Endothelial cell of umbilical vein (primary cell): ENCODE data around the gene KASH5. TPM values are rescaled to one million over a fixed set of nuclear protein-coding genes. Genes with fewer than 3 reads are reported as not detected.

Experiments
- BruUV-seq: library from RNA; stranded (reverse); fragments of 400-500 nt; replicated peaks from 2 replicates; lab custom pipeline; 2021; lab: Mats Ljungman, UMichigan
- CTCF ChIA-PET: fragments of 300-600, 350-600 bp; sonication (Branson Sonifier 250); formaldehyde crosslinking; loops from one replicate; lab custom pipeline; 2021; ENCODE audit warnings: antibody characterized with exemption, inconsistent platforms; lab: Charles Lee
- POLR2A ChIA-PET: fragments of 300-600, 350-600 bp; sonication (Branson Sonifier 250); formaldehyde crosslinking; loops from one replicate; lab custom pipeline; 2021; ENCODE audit warnings: antibody characterized with exemption, inconsistent platforms; lab: Charles Lee
- DNase-seq: peaks from one replicate; pipeline ENCODE4 v3.0.0-alpha.2; 2011; ENCODE audit warnings: low read depth, low spot score
- FAIRE-seq: peaks from 2 replicates; lab custom pipeline; 2011; peaks lifted over from hg19 to GRCh38; lab: Jason Lieb, UNC
- H2AFZ ChIP-seq: 2 replicates; pipeline ENCODE4 v1.6.0; 2012; ENCODE audit warnings: low read depth, low read length, control low read depth, inconsistent platforms
- H3K27ac ChIP-seq: 2 replicates; pipeline ENCODE4 v1.5.1; 2011; ENCODE audit warnings: low read depth, mild to moderate bottlenecking, control low read depth, low read length, moderate library complexity; ENCODE audit not compliant: insufficient read depth
- H3K27me3 ChIP-seq, 2 experiments: 2 replicates each; pipeline versions ENCODE4 v1.6.0 to v1.6.1; 2011; ENCODE audit warnings: low read length in 2 of 2, mixed read lengths in 1 of 2; ENCODE audit not compliant: control insufficient read depth in 2 of 2, insufficient read depth in 2 of 2
- H3K36me3 ChIP-seq, 2 experiments: 2 replicates in 1 of 2; 3 replicates in 1 of 2; pipeline ENCODE4 v1.5.1; 2011; ENCODE audit warnings: low read length in 2 of 2, mild to moderate bottlenecking in 1 of 2, moderate library complexity in 1 of 2; ENCODE audit not compliant: control insufficient read depth in 2 of 2, insufficient read depth in 2 of 2; ENCODE audit errors: extremely low read depth in 1 of 2
- H3K4me1 ChIP-seq: 3 replicates; pipeline ENCODE4 v1.5.1; 2011; ENCODE audit warnings: mild to moderate bottlenecking, low read length; ENCODE audit not compliant: control insufficient read depth, insufficient read depth; ENCODE audit errors: extremely low read depth
- H3K4me2 ChIP-seq: 2 replicates; pipeline ENCODE4 v1.6.1; 2011; ENCODE audit warnings: low read length, control low read depth, mixed read lengths; ENCODE audit not compliant: insufficient read depth
- H3K4me3 ChIP-seq, 3 experiments: fragments of 200-600 bp in 1 of 3; sonication (generic), shearing (Covaris generic) in 1 of 3; replicated peaks in 1 of 3; 2 replicates each; pipeline ENCODE4 v1.5.1; 2011 to 2016; ENCODE audit warnings: control low read depth in 3 of 3, low read length in 3 of 3, mild to moderate bottlenecking in 2 of 3, inconsistent platforms in 1 of 3, low read depth in 1 of 3, moderate library complexity in 1 of 3; ENCODE audit not compliant: insufficient read depth in 1 of 3
- H3K79me2 ChIP-seq: 2 replicates; pipeline ENCODE4 v1.6.0; 2012; ENCODE audit warnings: low read length, inconsistent platforms; ENCODE audit not compliant: control insufficient read depth, insufficient read depth
- H3K9ac ChIP-seq: replicated peaks from 2 replicates; pipeline ENCODE3; 2011; ENCODE audit warnings: low read length, control low read depth; ENCODE audit not compliant: insufficient read depth; ENCODE audit errors: extremely low read depth
- H3K9me1 ChIP-seq: replicated peaks from 3 replicates; pipeline ENCODE4 v1.6.0; 2011; ENCODE audit warnings: mild to moderate bottlenecking, low read length; ENCODE audit not compliant: control insufficient read depth, insufficient read depth; ENCODE audit errors: extremely low read depth
- H3K9me3 ChIP-seq: replicated peaks from 2 replicates; pipeline ENCODE4 v1.5.1; 2012; ENCODE audit warnings: low read length, inconsistent platforms; ENCODE audit not compliant: control insufficient read depth, insufficient read depth
- H4K20me1 ChIP-seq: replicated peaks from 2 replicates; pipeline ENCODE3; 2011; ENCODE audit warnings: mild to moderate bottlenecking, low read length; ENCODE audit not compliant: control insufficient read depth, insufficient read depth; ENCODE audit errors: extremely low read depth
- EZH2 ChIP-seq: IDR thresholded peaks from 2 replicates; pipeline ENCODE4 v1.6.1; 2012; ENCODE audit warnings: borderline replicate concordance, low read depth, mild to moderate bottlenecking, moderate library complexity, low read length, inconsistent platforms; ENCODE audit not compliant: severe bottlenecking
- FOS ChIP-seq: IDR thresholded peaks from 2 replicates; pipeline ENCODE4 v1.6.1; 2011; ENCODE audit warnings: mild to moderate bottlenecking, low read length, moderate library complexity, borderline replicate concordance; ENCODE audit not compliant: insufficient read depth
- GATA2 ChIP-seq: IDR thresholded peaks from 2 replicates; pipeline ENCODE4 v1.7.0; 2011; ENCODE audit warnings: low read depth, mild to moderate bottlenecking, moderate library complexity, mixed read lengths, low read length; ENCODE audit not compliant: insufficient read length, insufficient read depth
- JUN ChIP-seq: IDR thresholded peaks from 2 replicates; pipeline ENCODE4 v1.6.1; 2011; ENCODE audit warnings: borderline replicate concordance, low read depth; ENCODE audit not compliant: insufficient read length, insufficient read depth
- MYC ChIP-seq: IDR thresholded peaks from one replicate; pipeline ENCODE4 v1.6.1; 2011; ENCODE audit warnings: mild to moderate bottlenecking, low read depth, low read length
- POLR2A ChIP-seq: IDR thresholded peaks from 2 replicates; pipeline ENCODE4 v1.6.1; 2012; ENCODE audit warnings: low read depth, mild to moderate bottlenecking, control low read depth, low read length
- POLR2AphosphoS5 ChIP-seq: IDR thresholded peaks from 2 replicates; pipeline ENCODE4 v1.6.1; 2012; ENCODE audit warnings: low read depth, mild to moderate bottlenecking, control low read depth, low read length, moderate library complexity; ENCODE audit not compliant: insufficient read depth
- dilution Hi-C: fragments of 300-500 bp; cut with MboI; formaldehyde crosslinking; loops from one replicate; pipeline ENCODE4 v1.15.0; 2019; ENCODE audit warnings: low sequenced_read_pairs; ENCODE audit not compliant: extremely low pct_ligation_motif_present
- intact Hi-C: fragments of 100-400 bp; cut with micrococcal nuclease; formaldehyde crosslinking; loops from one replicate; pipeline ENCODE4 v1.10.0; 2022
- polyA plus RNA-seq, 4 experiments: library from polyadenylated mRNA; depleted of rRNA in 3 of 4; stranded (reverse) in 3 of 4; unstranded in 1 of 4; fragments of >200 nt; gene quantifications; 2 replicates each; pipeline versions ENCODE4 v1.2.1 to v1.2.3, GENCODE V29; 2011 to 2012; ENCODE audit warnings: missing spikeins in 1 of 4
- total RNA-seq: library from RNA; stranded (reverse); gene quantifications from 2 replicates; pipeline ENCODE4 v1.2.3, GENCODE V29; 2021
- TF ChIP-seq, protein P1 (sequence below): IDR thresholded peaks from 2 replicates; pipeline ENCODE4 v1.6.1; 2011; ENCODE audit not compliant: insufficient read depth, insufficient read length
- TF ChIP-seq, protein P2 (sequence below), 2 donors: IDR thresholded peaks; 1 replicate in 1 of 2; 2 replicates in 1 of 2; pipeline ENCODE4 v1.5.1; 2011; ENCODE audit warnings: low read length in 2 of 2, mild to moderate bottlenecking in 2 of 2, moderate library complexity in 2 of 2, control low read depth in 1 of 2, inconsistent platforms in 1 of 2, low read depth in 1 of 2; ENCODE audit not compliant: insufficient read depth in 1 of 2; ENCODE audit errors: extremely low read depth in 1 of 2

KASH5 gene
- total and polyA plus RNA-seq, 2 donors (not counting 3 experiments of a cell fraction or from before 2014, with no cell fraction given) = 0.03 TPM; not detected in 1

DNA sequence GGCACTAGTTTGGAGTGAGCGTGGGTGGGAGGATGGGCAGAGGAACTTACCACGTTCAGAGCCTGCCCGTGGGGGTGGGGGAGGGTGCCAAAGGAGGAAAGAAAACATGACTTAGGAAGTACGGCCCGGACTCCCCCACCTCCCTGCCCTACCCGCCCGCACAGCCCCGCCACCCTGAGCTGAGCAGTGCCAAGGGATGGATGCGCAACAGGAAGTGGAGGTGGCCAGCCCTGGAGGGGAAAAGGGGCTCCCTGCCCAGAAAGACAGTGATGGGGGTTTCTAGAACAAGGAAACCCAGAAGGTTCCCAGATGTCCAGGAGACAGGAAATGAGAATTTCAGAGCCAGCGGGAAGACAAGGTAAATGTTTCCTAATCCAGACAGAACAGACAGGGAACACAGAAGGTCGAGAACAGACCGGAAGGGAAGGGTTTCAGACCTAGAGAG is 32.1 kb upstream of the KASH5 start:
- Histone ChIP-seq H3K27ac (peak overlapping the region; percentile 30), H3K9me1 (no peaks in the 10 kb centered on the region), H4K20me1 (no peaks in the 10 kb centered on the region), H2AFZ (no peak overlapping the region), H3K27me3 (no peaks in the 10 kb centered on the region), H3K9me3 (no peaks in the 10 kb centered on the region), H3K79me2 (peaks cover 27% of the 10 kb centered on the region), H3K4me2 (peak overlapping the region; percentile 66), H3K4me1 (peaks cover 25% of the 10 kb centered on the region), H3K4me3 (no peak overlapping the region), H3K36me3 (peaks cover 15 to 23% of the 10 kb centered on the region in 2 experiments), H3K9ac (peak overlapping the region; percentile 38)
- intact Hi-C loops = no loop called here
- no peak for FAIRE-seq
- TF ChIP-seq JUN = no peak
- TF ChIP-seq, protein P1, sequence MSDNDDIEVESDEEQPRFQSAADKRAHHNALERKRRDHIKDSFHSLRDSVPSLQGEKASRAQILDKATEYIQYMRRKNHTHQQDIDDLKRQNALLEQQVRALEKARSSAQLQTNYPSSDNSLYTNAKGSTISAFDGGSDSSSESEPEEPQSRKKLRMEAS = no peak
- TF ChIP-seq, protein P2, sequence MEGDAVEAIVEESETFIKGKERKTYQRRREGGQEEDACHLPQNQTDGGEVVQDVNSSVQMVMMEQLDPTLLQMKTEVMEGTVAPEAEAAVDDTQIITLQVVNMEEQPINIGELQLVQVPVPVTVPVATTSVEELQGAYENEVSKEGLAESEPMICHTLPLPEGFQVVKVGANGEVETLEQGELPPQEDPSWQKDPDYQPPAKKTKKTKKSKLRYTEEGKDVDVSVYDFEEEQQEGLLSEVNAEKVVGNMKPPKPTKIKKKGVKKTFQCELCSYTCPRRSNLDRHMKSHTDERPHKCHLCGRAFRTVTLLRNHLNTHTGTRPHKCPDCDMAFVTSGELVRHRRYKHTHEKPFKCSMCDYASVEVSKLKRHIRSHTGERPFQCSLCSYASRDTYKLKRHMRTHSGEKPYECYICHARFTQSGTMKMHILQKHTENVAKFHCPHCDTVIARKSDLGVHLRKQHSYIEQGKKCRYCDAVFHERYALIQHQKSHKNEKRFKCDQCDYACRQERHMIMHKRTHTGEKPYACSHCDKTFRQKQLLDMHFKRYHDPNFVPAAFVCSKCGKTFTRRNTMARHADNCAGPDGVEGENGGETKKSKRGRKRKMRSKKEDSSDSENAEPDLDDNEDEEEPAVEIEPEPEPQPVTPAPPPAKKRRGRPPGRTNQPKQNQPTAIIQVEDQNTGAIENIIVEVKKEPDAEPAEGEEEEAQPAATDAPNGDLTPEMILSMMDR (IDR thresholded peaks at IDR 0.05; ENCODE audit: extremely low read depth in 1 of 2, insufficient read depth in 1 of 2, low read depth in 1 of 2, low read length in 2 of 2) = no peak
- no peak for TF ChIP-seq POLR2A
- no peak for TF ChIP-seq EZH2
- TF ChIP-seq POLR2AphosphoS5 = no peak
- no peak for TF ChIP-seq GATA2
- TF ChIP-seq FOS = no peak
- no peak for TF ChIP-seq MYC
- CTCF ChIA-PET = no interaction called here
- DNase-seq = no peak
- BruUV-seq = no TSS peak
- POLR2A ChIA-PET = no interaction called here
- dilution Hi-C loops = no loop called here
